Endometrial microvascular endothelial cells (primary cell): ENCODE measurements around the gene PRSS8. TPM values are rescaled to one million over a fixed set of nuclear protein-coding genes. Genes with fewer than 3 reads are reported as not detected.

Experiments used
- in situ Hi-C: cut with HindIII; loops from 2 replicates; pipeline ENCODE4 v1.10.0; 2017; ENCODE audit warnings: low sequenced_read_pairs, low pct_unique_long_range_greater_than_20kb; ENCODE audit errors: inconsistent ontology term
- total RNA-seq: library from RNA; depleted of rRNA; stranded (reverse); fragments of >200 nt; gene quantifications from one replicate; pipeline ENCODE4 v1.2.3, GENCODE V29; 2015; ENCODE audit errors: inconsistent ontology term

Gene PRSS8
- total RNA-seq, 1 donor from 2014 or later = not detected

DNA sequence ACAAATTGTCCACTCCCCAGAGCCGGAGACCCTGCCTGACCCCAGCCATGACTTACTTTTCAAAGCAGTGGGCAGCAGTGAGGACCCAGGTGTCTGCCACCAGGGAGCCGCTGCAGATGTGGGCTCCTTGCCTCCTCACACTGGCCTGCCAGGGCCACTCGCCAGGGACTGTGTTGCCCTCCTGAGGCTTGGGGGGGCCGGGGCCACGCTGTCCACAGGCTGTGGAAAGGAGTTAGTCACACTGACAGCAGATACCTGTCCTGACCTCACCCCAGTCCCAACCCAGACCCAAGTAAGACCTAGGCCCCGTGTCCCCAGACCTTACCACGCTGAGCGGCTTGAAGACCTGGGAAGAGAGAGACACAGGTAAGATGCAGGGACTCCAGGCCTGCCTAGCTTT, 48.0 kb downstream of the PRSS8 start:
- in situ Hi-C loops = no loop called here

DNA sequence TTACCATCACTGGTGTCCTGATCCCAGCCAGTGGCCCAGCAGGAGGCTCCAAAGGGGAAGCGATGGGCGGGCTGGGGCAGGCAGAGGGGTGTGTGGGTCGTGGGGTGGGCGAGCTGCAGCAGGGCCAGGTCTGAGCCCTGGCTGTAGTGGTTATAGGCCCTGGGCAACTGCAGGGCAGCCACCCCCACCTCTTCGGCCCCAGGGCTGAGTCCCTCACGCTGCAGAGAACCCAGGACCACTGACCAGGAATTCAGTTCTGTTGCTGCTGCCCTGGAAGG, 49.0 kb downstream of the PRSS8 start:
- in situ Hi-C loops = no loop called here

DNA sequence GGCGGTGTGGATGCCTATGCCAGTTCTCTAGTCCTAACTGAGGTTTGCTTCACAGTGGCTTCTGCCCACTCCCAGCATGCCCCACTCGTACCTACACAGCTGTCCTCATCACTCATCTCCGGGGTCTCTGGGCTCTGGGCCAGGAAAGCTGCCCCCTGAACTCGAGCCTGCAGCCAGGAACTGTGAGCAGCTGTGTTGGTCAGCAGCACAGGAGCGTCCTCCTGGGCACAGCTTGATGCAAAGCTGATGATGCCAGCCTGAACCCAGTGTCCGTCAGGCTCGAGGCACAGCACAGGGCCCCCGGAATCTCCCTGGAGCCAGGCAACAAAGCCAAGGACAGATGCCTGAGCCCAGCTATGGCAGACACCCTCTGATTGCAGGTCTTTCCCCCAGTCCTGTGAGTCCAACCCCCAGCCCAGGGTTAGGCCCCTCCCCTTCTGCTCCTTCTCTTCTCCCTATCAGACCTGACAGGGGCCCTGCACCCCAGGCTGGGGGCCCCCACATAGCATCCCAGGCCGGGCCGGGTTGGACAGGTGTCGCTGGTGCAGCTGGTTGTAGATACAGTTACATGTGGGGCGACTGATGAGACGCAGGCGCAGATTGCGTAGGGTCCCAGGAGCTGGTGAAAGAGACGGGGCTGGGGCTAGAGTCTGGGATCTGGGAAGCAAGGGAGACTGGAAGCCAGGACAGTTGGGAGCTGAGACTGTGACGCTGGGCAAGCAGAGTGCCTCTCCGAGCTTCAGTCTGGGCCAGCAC, 49.5 kb downstream of the PRSS8 start:
- in situ Hi-C loops = no loop called here

DNA sequence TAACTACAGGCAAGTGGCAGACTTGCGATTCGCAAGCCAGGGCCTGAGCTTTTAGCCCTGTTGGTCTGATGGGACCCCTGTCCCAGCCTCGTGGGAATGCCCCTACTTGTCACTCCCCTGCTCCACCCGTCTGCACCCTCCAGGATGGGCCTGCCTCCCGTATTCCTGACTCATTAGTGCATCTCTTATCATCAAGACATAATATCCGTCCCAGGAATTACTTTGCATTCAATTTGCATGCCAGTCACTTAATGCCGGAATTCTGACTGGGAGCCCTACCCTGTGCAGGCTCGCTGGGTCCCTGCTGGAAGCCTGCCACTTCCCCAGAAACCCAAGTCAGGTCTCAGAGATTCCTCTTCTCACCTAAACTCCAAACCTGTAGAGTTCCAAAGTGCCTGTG, 50.1 kb downstream of the PRSS8 start:
- in situ Hi-C loops = no loop called here

DNA sequence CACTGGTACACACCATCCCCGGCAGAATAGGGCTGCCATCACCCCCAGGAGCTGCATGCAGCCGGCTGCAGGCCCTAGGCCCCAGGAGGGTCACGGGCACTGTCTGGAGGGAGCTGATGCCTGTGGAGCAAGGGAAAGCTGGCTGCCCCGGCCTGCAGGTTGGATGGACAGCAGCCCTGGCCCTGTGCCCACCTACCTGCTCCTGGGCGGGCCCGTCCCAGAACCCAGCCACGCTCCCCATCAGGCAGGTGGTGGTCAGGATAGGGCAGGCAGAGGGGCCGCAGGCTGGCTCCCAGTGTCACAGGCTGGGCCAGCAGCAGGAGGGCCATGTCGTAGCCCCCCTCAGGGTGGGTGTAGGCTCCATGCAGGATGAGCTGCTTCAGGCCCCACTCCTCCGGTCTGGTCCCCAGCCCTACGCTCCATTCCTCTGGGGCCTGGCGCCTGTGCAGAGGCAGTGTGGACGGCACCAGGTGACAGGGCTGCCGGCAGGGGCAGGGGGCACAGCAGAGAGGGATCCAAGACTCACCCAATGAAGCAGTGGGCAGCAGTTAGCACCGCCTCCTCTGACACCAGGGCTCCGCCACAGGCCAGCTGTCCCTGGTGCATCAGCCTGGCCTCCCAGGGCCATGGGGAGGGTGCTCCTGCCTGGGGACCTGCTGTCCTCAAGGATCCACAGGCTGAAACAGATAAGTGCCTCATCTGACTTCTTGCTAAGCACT, 50.8 kb downstream of the PRSS8 start:
- in situ Hi-C loops = no loop called here

DNA sequence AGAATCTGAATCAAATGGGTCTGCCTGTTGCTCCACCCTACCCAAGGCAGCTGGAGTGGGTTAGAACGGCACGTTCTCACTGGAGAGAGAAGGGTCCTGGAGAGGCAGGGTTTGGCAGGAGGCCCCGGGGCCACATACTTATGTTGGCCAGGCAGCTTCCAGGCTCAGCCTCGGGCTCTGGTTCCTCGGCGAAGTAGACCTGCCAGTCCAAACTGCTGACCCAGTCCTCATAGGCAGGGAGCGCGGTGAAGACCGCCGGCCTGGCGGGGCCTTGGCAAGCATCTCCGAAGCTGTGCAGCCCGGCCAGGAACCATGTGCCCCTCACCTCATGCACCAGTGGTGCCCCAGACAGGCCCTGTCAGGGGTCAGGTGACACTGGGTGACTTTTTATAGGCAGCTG, 51.5 kb downstream of the PRSS8 start:
- in situ Hi-C loops = no loop called here

DNA sequence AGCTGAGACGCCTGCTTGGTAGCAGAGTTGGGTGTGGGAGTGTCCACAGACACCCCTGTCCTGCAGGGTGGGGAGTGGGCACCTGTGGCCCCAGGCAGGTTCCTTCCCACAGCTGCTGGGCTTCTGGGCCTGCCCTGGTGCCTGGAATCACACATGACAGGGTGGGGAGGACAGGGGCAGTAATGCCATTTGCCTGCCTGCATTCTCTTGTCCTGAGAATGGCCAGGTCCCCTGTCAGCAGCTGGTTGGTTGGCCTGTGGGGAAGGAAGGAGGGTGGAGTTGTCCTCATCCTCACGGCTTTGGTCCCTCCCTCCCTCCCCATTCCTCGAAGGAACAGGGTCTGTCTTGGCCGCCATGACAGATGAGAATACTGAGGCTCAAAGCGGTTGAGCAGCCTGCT, 52.0 kb downstream of the PRSS8 start:
- in situ Hi-C loops = no loop called here

DNA sequence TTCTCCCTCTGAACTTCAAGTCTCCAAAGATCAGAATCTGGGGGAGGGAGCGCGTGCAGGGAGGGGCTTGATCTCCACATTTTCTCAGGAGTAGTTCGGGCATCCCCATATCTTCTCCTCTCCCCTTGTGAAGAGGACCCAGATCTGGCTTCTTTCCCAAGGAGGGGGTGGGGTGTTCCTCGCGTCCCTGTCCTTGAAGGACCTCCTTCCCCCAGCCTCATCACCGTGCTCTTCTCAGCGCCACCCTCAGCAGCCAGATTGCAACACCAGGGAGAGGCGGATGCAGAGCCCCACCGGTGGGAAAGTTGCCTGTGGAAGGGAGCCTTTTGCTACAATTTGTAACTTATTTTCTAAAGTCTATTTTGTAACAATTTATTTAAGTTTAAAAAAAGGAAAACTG, 52.4 kb downstream of the PRSS8 start:
- in situ Hi-C loops = no loop called here

DNA sequence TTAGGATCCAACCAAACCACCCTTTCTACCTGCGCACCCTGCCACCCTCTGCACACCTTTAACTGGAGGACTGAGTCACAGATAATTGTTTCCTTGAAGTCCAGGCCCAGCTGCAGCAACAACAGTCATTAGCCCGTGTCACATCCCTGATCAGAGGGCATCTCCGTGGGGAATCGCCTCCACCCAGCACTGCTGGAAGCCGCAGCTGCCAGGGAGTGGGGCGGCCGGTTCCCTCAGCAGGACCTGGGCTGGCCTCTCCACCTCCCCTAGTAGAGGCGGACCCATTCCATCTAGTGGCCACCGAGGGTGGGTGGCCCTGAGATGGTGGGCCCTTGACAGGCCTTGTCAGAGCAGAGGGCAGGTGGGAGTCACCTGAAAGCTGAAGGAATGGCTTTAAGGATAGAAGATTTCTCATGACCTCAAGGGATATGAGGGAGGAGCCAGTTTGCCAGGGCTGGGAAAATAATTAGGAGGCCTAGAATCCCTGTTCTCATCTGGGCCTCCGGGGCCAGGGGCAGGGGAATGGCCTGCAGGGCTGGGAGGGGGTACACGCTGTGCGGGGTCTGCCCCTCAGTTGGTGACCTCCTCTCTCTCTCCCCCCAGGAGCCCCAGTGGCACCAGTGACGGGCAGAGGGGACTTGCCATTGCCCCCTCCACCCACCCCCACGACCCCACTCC, 53.0 kb downstream of the PRSS8 start:
- in situ Hi-C loops = no loop called here

Other genes with a start within 250 kb of the PRSS8 start
- 25.8 TPM for gene BCL7C, start 241.7 kb downstream of the PRSS8 start, total RNA-seq
- 1.3 TPM for gene CTF1, start 239.1 kb downstream of the PRSS8 start, total RNA-seq
- 23.1 TPM for gene FBXL19, start 212.2 kb downstream of the PRSS8 start, total RNA-seq
- gene ORAI3, start 186.7 kb downstream of the PRSS8 start, total RNA-seq = 13.4 TPM
- gene SETD1A, start 178.0 kb downstream of the PRSS8 start, total RNA-seq = 5.0 TPM
- gene HSD3B7, start 150.5 kb downstream of the PRSS8 start, total RNA-seq = 6.0 TPM
- gene STX1B, start 125.1 kb downstream of the PRSS8 start, total RNA-seq = not detected
- gene STX4, start 102.2 kb downstream of the PRSS8 start, total RNA-seq = 35.9 TPM
- 16.5 TPM for gene ZNF668, start 61.5 kb downstream of the PRSS8 start, total RNA-seq
- 7.2 TPM for gene ZNF646, start 61.3 kb downstream of the PRSS8 start, total RNA-seq
- 0.19 TPM for gene PRSS53, start 46.8 kb downstream of the PRSS8 start, total RNA-seq
- gene VKORC1, start 40.9 kb downstream of the PRSS8 start, total RNA-seq = 179 TPM
- gene BCKDK, start 27.3 kb downstream of the PRSS8 start, total RNA-seq = 88.6 TPM
- 30.1 TPM for gene KAT8, start 18.1 kb downstream of the PRSS8 start, total RNA-seq
- not detected for gene PRSS36, start 14.3 kb upstream of the PRSS8 start, total RNA-seq
- 79.0 TPM for gene FUS, start 44.4 kb upstream of the PRSS8 start, total RNA-seq
- gene PYCARD, start 67.0 kb upstream of the PRSS8 start, total RNA-seq = 21.2 TPM
- not detected for gene TRIM72, start 78.4 kb upstream of the PRSS8 start, total RNA-seq
- not detected for gene PYDC1, start 81.4 kb upstream of the PRSS8 start, total RNA-seq
- not detected for gene ITGAM, start 124.2 kb upstream of the PRSS8 start, total RNA-seq
- 2.8 TPM for gene ITGAX, start 219.4 kb upstream of the PRSS8 start, total RNA-seq